ENCODE results near the gene MYO18A.

The MYO18A gene

DNA sequence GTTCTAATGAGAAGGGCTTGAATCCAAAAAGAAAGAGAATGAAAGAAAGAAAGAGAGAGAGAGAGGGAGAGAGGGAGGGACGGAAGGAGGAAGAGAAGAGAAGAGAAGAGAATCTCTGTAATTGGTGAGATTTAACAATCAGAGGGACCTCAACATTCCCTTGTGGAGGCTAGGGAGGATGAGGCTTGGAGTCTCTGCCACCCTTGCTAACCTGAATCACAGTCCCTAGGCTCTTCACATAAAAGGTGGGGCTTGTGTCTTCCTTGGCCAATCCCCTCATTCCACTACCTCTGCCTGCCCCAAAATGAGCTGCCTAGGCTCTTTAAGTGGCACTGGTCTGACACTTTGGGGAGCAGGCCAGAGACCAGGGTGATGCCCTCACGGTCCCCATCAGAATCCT is 107.2 kb downstream of the MYO18A start:
- no peak for DNase-seq

DNA sequence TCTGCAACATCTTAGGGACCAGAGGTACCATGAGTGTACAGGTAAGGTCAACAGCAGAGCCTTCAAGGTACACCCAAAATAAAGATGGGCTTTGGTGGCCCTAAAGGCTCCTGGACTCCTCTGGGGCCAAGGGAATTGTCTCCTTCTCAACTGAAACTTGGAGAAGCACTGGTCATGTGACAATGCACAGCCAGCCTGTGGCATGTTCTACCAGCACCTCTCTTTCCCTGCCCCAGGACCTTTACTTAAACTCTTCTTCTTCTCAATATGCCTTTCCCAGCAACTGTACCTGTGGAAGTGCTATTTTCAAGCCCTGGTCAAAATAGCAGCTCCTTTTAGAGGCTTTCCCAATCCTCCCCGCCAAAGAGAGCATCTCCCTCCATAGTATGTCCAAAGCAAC is 108.9 kb downstream of the MYO18A start:
- no peak for DNase-seq

DNA sequence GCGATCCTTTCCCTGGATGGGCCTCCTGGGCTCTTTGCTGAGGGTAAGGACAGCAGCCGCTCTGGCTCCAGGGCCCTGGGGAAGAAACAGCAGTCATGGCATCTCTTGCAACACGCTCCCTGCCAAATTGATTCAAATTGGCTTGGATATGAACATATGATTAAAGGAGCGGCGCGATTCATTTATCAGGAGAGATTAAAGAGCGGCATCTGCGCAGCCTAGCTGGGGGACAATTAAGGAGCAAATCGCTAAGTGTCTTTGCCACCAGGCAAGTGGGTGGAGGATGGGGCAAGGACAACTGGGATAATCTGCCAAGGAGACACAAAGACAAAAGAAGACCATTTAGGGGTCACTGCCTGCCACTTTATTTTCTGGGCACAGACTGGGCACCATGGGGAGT is 109.4 kb downstream of the MYO18A start:
- DNase-seq: no peak

DNA sequence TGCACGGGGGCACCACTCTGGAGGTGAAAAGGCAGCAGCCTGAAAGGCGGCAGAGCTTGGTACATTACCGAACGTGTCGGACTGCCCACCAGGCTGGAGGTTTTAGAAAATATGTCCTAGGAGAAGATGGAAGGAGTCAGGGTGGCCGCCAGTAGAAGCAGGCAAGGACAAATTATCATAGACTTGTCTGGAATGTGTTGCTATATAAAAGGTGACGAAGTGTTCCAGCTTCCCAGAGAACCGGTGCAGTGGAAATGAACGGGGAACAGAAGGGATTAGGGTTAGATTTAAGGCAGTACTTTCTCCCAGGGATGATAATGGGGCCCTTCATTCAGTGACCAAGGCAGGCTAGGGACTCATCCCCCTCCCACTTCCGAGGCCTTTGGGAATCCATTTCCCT is 109.9 kb downstream of the MYO18A start:
- DNase-seq: no peak

DNA sequence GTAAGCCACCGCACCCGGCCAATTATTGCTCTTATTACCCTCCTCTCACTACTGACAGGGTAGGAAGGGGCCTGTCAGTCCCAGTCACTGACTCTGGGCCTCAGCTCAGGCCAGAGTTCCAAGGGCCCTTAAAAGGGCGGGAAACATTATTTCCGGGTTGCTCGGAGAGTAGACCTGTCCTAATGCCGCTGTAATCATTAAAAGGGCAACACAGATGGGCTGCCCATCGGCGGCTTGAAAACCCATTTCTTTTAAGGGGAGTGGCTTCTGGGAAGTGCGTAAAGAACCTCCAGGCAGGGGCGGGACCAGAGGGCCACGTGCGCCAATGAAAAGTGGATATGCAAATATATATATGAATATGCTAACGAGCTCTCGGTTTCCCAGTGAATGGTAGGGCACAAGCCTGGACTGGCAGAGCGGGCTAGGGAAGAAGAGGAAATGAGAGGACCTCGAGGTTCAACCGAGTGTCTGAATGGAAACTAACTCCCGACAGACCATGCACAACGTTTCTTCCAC is 110.6 kb downstream of the MYO18A start:
- DNase-seq: peak; percentile 55

DNA sequence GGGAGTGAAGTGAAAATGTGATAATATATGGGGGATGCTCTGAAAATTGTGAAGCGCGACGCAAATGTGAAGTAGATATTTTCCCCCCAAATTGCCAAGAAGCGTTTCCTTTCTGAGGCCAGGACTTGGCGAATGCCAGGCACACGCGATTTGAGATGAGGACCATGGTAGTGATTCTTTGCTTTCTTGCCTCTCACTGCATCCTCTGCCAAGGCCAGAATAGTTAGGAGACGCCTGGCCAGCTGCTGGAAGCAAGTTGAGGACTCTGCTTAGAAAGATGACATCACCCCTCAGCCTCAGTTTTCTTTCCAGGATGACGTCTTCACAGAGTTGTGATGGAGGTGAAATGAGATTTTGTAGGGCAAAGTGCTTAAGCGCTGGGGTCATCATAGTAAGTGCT is 111.4 kb downstream of the MYO18A start:
- no peak for DNase-seq

DNA sequence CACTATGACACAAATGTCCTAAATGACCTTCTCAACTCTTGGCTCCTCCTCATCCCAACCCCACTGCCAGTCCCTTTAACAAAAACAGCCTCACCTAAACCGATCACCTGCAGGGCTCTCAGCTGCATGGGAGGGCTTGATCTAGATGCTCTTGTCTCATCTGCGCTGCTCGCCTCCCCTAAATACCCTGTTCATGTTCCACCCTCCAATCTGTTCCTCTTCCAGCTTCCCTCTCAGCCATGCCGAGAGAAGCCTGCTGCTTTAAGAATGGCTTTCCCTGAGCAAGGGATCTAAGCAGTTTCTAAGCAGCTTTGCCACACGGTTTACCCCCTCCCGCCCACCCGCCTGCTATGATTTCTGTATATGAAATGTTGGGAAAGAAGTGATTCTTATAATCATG is 113.6 kb downstream of the MYO18A start:
- no peak for DNase-seq

DNA sequence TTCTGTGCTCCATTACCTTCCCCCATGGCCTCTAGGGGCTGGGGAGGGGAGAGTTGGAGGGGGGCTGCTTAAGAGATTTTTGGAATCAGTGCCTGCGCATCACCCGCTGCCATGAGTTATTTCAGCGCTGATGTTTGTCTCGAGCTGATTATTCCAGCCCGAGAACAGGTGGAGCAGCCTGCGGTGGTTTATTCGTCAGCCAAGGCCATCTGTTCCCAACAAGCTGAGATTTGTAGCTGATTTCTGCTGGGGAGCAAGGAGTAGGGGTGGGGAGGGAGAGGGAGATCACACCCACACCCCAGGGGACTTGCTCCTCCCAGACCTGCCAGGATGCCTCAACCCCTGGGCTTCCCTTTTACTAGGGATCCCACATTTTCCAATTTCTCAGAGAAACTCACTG is 114.2 kb downstream of the MYO18A start:
- DNase-seq: no peak

DNA sequence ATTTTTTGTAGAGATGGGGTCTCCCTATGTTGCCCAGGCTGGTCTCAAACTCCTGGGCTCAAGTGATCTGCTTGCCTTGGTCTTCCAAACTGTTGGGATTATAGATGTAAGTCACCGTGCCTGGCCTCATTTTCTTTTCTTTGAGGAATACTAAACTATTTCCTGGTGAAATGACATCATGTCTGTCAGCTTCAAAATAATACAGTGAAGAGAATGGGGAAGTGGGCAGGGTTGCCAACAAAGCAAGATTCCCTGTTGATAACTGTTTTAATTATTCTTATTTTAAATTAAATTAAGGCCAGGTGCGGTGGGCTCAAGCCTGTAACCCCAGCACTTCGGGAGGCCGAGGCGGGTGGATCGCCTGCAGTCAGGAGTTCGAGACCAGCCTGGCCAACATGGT is 116.2 kb downstream of the MYO18A start:
- no peak for DNase-seq

DNA sequence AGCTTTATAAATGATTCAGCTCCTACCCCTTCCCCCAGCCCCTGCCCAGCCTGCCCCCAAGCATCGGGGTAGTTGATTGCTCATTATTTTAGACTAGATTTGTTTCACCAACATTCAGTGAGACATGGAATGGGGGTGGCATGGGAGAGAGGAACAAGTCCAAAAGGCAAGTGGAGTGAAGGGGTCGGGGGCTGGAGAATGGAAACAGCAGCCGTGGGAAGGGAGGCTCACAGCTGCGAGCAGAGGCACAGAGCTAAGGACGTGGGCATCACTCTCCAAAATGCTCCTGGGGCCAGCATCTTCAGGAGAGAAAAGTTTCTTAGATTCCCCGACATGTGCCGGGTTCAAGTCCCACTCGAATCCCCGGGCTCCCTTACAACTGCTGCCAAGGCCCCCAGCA is 118.0 kb downstream of the MYO18A start:
- no peak for DNase-seq

DNA sequence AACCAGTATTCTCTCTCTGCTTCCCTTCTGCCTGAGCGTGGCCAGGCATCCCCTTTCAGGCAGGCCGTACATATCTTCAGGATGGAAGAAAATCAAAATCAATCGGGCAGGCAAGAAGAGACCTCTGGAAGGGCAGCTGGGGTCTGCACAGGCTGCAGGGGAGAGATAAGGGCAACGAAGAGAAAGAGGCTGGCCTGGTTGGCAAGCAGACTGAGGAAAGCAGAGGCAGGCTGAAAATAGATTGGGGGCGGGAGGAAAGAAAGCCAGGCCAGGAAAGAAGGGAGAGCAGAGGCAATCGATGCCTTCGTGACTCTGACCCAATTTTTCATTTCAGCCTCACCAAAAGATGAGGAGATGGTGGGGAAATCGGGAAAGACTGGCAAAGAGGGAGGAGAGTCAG is 119.2 kb downstream of the MYO18A start:
- DNase-seq: no peak

DNA sequence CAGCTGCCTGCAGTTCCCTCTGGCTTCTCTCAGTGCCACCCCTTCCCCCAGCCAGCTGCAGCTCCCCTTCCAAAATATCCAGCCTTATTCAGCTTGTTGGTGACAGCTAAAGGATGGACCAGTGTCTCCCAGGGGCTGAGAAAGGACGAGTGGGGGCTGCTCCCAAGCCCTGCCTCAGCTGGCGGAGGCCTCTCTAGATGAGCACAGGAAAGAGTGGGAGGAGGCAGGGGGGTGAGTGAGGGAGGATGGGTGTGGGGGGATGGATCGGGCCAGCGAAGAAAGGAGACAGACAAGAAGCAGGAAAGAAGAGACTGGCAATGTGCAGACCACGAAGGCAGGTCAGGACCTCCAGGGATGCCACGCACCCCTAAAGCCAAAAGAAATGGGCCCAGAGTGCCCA is 119.7 kb downstream of the MYO18A start:
- DNase-seq: no peak

DNA sequence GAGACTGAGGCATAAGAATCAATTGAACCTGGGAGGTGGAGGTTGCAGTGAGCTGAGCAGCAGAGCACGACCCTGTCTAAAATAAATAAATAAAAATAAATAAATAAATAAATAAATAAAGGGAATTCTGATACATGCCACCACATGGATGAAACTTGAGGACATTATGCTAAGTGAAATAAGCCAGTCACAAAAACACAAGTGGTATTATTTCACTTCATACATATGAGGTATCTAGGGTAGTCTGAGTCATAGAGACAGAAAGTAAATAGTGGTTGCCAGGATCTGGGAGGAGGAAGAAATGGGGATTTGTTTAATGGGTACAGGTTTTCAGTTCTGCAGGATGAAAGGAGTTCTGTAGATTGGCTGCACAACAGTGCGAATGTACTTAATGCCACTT is 120.9 kb downstream of the MYO18A start:
- peak; percentile 51 for DNase-seq

DNA sequence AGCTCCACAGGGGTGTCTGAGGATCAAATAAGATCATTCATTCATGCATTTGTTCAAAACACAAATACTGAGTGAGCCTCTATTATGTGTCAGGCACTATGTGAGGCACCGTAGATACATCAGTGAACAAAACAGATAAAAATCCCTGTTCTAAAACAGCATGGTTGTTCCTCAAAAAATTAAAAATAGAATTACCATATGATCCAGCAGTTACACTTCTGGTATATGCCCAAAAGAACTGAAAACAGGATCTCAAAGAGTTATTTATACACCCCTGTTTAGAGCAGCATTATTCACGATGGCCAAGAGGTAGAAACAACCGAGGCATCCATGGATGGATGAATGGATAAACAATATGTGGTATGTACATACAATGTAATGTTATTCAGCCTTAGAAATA is 121.8 kb downstream of the MYO18A start:
- no peak for DNase-seq

DNA sequence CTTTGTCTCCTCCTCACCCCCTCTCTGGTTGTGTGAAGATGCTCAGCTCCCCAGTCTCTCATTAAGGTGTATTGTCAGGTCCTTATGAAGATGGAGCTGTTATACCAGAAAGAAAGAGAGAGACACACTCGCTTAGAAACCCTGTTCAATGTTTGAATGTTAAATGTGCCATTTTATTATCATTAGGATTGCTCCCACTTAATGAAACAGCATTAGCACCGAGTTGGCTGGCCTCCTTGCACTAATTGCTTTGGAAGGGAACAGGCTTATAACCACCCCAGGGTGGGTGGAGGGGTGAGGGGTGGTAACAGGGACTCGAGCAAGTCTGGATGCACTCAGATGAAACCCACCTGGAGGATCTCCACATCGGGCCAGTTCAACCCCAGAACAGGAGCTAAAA is 122.8 kb downstream of the MYO18A start:
- no peak for DNase-seq

DNA sequence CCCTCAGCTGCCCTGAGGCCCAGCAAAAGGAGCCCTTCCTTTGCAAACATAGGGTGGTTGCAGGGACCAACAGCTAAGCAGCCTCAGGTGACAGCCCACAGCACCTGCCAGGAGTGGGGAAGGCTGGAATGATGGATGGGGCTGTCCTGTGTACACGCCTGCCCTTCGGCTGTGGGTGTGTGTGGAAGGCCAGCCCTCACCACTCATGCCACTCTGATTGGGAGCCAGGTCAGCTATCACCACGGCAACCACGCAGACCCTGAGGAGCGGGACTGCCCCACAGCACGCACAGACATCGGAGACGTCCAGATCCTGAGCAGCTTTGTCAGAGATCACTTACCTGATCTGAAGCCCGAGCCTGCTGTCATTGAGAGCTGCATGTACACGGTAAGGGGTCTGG is 125.4 kb downstream of the MYO18A start:
- no peak for DNase-seq

DNA sequence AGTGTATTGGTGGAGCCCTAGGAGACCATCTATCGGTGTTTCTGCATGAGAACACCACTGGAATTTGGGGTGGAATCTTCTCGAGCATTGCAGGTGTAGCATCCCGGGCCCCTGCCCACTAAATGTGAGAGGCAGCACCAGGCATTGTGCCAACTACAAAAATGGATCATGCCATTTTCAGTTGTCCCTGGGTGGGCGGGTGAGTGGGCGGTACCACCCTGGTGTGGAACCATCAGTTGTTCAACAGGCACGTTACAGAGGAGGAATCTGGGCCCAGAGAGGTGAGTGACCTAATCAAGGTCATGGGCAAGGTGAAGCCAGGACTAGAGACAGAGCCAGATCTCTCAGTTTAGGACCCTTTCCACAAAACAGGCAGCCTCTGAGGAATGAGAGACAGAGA is 128.5 kb downstream of the MYO18A start:
- no peak for DNase-seq

DNA sequence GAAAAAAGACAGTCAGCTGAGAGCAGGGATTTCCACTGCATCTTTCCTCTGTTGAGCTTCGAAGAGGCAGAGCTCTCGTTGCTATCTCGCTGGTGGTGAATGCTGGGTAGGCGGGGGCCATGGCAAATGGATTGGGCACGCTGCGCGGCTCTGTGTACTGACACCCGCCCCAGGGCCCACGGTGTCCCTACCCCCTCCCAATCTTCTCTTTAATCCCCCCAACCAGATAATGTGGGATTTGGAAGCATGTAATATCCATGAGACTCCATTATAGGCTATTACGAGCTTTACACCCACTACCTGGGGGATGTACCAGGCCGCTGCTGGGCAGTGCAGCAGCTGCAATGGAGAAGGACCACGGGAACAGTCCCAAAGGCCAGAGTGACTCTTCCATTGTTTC is 129.0 kb downstream of the MYO18A start:
- no peak for DNase-seq

DNA sequence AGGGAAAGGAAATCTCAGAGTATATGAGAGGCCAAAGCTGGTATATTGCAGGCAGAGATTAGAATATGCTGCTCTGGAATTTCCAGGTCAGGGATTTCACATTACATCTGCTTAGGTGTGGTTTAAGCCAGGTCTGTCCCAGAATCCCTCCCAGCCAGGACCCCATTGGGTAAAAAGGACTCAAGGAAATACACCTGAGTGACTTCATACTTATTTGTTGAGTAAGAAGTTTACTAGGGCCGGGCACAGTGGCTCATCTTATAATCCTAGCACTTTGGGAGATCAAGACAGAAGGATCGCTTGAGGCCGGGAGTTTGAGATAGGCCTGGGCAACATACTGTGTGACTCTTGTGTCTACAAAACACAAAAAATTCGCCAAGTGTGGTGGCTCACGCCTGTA is 130.0 kb downstream of the MYO18A start:
- DNase-seq: no peak

DNA sequence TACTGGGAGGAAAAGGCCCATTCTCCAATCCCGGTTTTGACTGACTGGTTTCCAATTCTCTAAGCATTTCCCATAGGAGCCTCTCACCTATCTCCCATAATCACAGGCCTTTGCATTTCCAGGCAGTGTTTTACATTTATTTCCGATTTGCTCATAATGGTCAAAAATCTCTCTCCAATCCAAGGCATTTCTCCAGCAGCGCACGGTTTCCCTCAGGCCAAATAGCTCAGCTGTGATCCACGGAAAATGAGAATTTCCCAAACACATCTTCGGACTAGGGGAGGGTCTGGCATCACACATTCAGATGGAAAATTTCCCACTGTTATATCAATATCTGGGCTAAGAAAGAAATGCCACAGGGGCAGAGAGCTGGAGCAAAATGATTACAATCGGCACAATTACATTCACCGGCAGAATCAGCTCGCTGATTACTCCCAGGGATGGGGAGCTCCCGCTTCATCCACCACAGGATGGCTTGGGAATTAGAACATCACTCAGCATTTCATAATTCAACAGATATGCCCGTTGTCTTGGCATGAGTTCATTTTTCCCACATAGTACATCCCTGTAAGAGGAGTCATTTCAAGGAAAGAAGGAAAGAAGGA is 130.6 kb downstream of the MYO18A start:
- DNase-seq: no peak

DNA sequence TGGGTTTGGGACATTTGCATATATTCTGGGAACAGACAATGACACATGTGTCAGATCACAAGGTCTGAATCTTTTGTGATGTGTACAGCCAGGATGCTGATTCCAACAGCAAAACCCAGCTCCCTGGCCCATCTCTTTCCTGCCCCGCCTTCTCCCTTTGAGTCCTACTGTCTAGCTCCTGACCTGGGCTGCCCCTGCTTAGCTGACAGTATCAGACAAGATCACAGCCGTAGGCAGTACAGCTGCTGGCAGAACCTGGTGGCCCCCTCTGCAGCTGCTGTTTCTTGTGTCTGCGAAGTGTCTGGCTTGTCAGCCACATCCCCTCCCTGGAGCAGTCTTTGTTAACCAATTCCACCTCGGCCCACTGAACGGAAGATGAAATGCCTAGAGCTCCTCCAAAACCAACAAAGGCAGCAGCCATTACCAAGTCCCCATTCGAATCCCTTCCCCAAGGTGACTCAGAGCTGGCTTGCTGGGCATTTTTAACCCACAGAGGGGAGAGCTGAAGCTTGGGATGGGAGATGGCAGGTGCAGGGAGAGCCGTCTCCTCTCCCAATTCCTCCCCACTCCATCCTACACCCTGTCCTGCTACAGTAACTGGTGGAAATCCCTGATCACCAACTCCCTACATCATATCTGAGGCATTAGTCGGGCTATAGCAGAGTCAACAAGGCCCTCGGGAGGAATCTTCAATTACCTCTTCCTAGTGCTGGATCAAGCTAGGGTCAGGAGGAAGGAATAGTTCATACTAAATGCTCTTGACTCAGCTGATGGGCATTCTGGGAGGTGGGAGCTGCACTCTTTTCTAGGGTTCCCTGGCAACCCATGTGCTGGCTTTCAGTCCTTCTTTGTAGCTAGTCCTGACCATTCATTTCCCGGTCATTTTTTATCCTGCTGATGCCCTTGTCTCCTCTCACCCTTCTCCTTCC is 131.5 kb downstream of the MYO18A start:
- peak; percentile 93 for DNase-seq

DNA sequence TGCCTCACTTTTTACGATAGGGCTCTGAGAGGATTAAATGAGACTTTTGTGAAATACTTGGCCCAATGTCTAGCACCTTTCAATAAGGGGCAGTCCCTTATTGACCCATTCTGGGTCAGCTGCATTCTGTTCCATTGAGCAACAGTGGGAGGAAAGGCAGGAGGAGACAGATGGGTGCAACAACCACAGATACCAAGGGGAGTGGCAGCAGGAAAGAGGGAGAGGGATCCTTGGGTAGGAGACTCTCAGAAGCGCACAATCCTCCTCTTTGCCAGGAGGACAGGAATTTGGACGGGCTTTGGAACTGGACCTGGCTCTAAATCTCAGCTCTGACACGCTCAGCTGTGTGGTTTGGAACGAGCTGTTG is 133.7 kb downstream of the MYO18A start:
- no peak for DNase-seq

DNA sequence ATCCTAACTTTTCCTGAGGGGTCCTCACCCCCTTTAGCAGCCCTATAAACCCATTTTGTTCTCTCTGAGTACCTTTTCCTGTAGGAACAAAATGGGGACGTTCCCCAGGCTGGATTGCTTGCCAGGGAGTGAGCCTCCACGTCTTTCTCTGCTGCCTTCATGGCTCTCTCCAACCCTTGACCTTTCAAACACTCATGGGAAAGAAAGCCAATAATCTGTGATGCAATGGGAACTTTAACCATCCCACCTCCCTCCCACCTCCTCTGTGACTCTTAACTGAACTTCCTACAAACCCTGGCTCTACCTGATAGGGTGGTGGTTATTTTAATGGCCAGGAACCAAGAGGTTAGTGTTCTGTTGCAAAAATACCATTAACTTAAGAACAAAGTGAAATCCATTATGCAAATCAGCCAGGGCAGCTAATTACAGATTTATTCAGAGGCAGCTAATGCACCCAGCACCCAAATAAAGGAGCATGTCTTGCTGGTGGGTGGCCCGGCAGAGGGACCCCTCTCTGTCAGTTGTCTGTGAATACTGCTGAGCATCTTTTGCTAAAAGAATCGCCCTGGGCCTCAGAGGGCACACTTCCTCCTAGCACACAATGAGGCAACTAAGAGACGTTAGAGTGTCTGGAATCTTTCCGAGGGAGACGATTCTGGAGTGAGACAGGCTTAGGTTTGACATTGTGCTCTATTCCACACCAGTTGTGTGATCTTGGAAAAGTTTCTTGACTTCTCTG is 134.3 kb downstream of the MYO18A start:
- no peak for DNase-seq

DNA sequence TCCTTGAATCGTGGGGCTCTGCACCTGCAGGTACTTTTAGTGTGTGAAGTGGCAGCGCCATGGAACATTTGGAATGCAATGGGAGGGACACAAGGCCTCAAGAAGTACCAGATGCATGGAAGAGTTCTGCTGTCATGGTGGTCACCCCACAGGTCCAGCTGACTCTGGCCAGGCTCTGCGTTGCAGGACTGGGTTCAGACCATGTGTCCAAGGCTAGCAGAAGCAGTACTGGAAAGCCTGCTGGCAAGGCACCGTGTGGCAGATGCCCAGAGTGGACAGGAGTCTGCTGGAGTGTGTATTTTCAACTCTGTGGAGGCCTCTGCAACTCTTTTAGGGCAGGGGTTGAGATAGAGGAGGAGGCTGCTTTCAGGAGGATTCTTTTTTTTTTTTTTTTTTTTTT is 135.2 kb downstream of the MYO18A start:
- DNase-seq: no peak

Measured in NCI-H526 treated with DMSO at 0.1 percent for 48 hours (cell line).